H7 (cell line): ENCODE results near the gene POLDIP2. TPM values are rescaled to one million over a fixed set of nuclear protein-coding genes. Genes with fewer than 3 reads are reported as not detected.

ENCODE experiments used
- DNase-seq: peaks from one replicate; pipeline ENCODE4 v3.0.0; 2012
- H3K27me3 ChIP-seq: 2 replicates; pipeline ENCODE4 v1.6.0; 2011; ENCODE audit warnings: mild to moderate bottlenecking, low read length; ENCODE audit not compliant: control insufficient read depth, insufficient read depth
- H3K36me3 ChIP-seq: replicated peaks from 2 replicates; pipeline ENCODE4 v1.5.1; 2011; ENCODE audit warnings: low read length; ENCODE audit not compliant: control insufficient read depth, insufficient read depth
- H3K4me3 ChIP-seq: 2 replicates; pipeline ENCODE4 v1.5.1; 2011; ENCODE audit warnings: low read depth, mild to moderate bottlenecking, control low read depth, low read length, moderate library complexity; ENCODE audit not compliant: insufficient read depth
- total RNA-seq: library from RNA; depleted of rRNA; stranded (reverse); fragments of >200 nt; shearing (Covaris generic); gene quantifications from 2 replicates; pipeline ENCODE4 v1.2.3, GENCODE V29; 2014

The POLDIP2 gene
- total RNA-seq, 1 experiment from 2014 or later = 130 TPM

GRCh38 chr17:28395968-28396367 lies 38.6 kb upstream of the POLDIP2 start:
- peaks cover 4% of the 10 kb centered on the region; the same call in 1 of the 2 replicates for H3K36me3 ChIP-seq
- no peak for DNase-seq
- no peak overlapping the region for H3K4me3 ChIP-seq

GRCh38 chr17:28395426-28395825 lies 38.1 kb upstream of the POLDIP2 start:
- H3K27me3 ChIP-seq = no peaks in the 10 kb centered on the region
- peaks cover 4% of the 10 kb centered on the region; the same call in 1 of the 2 replicates for H3K36me3 ChIP-seq
- H3K4me3 ChIP-seq = no peak overlapping the region
- DNase-seq = no peak

More at GRCh38 chr17:28395968-28396367, 38.6 kb upstream of the POLDIP2 start:
- H3K27me3 ChIP-seq = no peaks in the 10 kb centered on the region

GRCh38 chr17:28394337-28395116 lies 37.2 kb upstream of the POLDIP2 start:
- H3K27me3 ChIP-seq = no peaks in the 10 kb centered on the region
- H3K36me3 ChIP-seq = peaks cover 4% of the 10 kb centered on the region; the same call in 1 of the 2 replicates
- DNase-seq = no peak
- no peak overlapping the region for H3K4me3 ChIP-seq

GRCh38 chr17:28392491-28392890 lies 35.2 kb upstream of the POLDIP2 start:
- DNase-seq = peak; percentile 46
- no peaks in the 10 kb centered on the region; the same call in 1 of the 2 replicates for H3K27me3 ChIP-seq
- H3K36me3 ChIP-seq = no peaks in the 10 kb centered on the region

GRCh38 chr17:28391401-28391800 lies 34.1 kb upstream of the POLDIP2 start:
- no peaks in the 10 kb centered on the region for H3K36me3 ChIP-seq
- DNase-seq = no peak
- no peaks in the 10 kb centered on the region; the same call in 1 of the 2 replicates for H3K27me3 ChIP-seq
- no peak overlapping the region for H3K4me3 ChIP-seq

More at GRCh38 chr17:28392491-28392890, 35.2 kb upstream of the POLDIP2 start:
- H3K4me3 ChIP-seq = no peak overlapping the region

GRCh38 chr17:28390984-28391383 lies 33.7 kb upstream of the POLDIP2 start:
- Histone ChIP-seq H3K27me3 (peaks cover 2% of the 10 kb centered on the region), H3K4me3 (no peak overlapping the region), H3K36me3 (no peaks in the 10 kb centered on the region)
- no peak for DNase-seq

- DNase-seq = no peak
- Histone ChIP-seq H3K27me3 (peaks cover 6% of the 10 kb centered on the region), H3K36me3 (no peaks in the 10 kb centered on the region), H3K4me3 (no peak overlapping the region)
These were observed 33.2 kb upstream of the POLDIP2 start for GRCh38 chr17:28390563-28390962.

GRCh38 chr17:28390141-28390540 lies 32.8 kb upstream of the POLDIP2 start:
- Histone ChIP-seq H3K27me3 (peaks cover 11% of the 10 kb centered on the region), H3K4me3 (no peak overlapping the region), H3K36me3 (no peaks in the 10 kb centered on the region)
- no peak for DNase-seq

- DNase-seq = no peak
- Histone ChIP-seq H3K27me3 (peaks cover 31% of the 10 kb centered on the region), H3K4me3 (no peak overlapping the region), H3K36me3 (no peaks in the 10 kb centered on the region)
These were observed 30.8 kb upstream of the POLDIP2 start for GRCh38 chr17:28388106-28388505.

- no peaks in the 10 kb centered on the region for H3K36me3 ChIP-seq
- no peak overlapping the region for H3K4me3 ChIP-seq
- H3K27me3 ChIP-seq = peaks cover 47% of the 10 kb centered on the region
- DNase-seq = no peak
These were observed 29.1 kb upstream of the POLDIP2 start for GRCh38 chr17:28386391-28386790.

- no peak for DNase-seq
- Histone ChIP-seq H3K36me3 (no peaks in the 10 kb centered on the region), H3K27me3 (peaks cover 57% of the 10 kb centered on the region), H3K4me3 (peak overlapping the region; percentile 63; the same call in 1 of the 2 replicates)
These were observed 28.1 kb upstream of the POLDIP2 start for GRCh38 chr17:28385406-28385805.

- no peak for DNase-seq
- peak overlapping the region; percentile 63 for H3K4me3 ChIP-seq
- H3K36me3 ChIP-seq = no peaks in the 10 kb centered on the region
- peaks cover 61% of the 10 kb centered on the region for H3K27me3 ChIP-seq
These were observed 27.7 kb upstream of the POLDIP2 start for GRCh38 chr17:28385037-28385400.

GRCh38 chr17:28384281-28385036 lies 27.1 kb upstream of the POLDIP2 start:
- Histone ChIP-seq H3K27me3 (peaks cover 63% of the 10 kb centered on the region), H3K36me3 (no peaks in the 10 kb centered on the region), H3K4me3 (peak overlapping the region; percentile 63)
- no peak for DNase-seq

- no peaks in the 10 kb centered on the region for H3K36me3 ChIP-seq
- peak; percentile 85 for DNase-seq
- peaks cover 65% of the 10 kb centered on the region for H3K27me3 ChIP-seq
- H3K4me3 ChIP-seq = peak overlapping the region; percentile 38
These were observed 24.0 kb upstream of the POLDIP2 start for GRCh38 chr17:28381141-28381825.
